Neural crest cell (in vitro differentiated cells): ENCODE measurements around the gene STAU1. TPM values are rescaled to one million over a fixed set of nuclear protein-coding genes. Genes with fewer than 3 reads are reported as not detected.
"Not testable (repeated sequence)": the region's sequence is repeated elsewhere in the genome, so short reads cannot be mapped to it uniquely, and the experiment has no call there.

Source experiments
- DNase-seq: peaks from one replicate; pipeline ENCODE4 v3.0.0; 2021; ENCODE audit warnings: low read depth, mixed read lengths, low spot score
- H3K27ac Mint-ChIP-seq: one replicate; pipeline ENCODE4 v1.8.0; 2021; ENCODE audit warnings: mild to moderate bottlenecking, mixed read lengths; ENCODE audit not compliant: unreplicated experiment
- H3K27me3 Mint-ChIP-seq: 2 replicates; pipeline ENCODE4 v1.8.0; 2021; ENCODE audit warnings: low read depth, mild to moderate bottlenecking, mixed read lengths
- H3K36me3 Mint-ChIP-seq: 2 replicates; pipeline ENCODE4 v1.8.0; 2021; ENCODE audit warnings: low read depth, mild to moderate bottlenecking, mixed read lengths
- H3K4me1 Mint-ChIP-seq: 2 replicates; pipeline ENCODE4 v1.8.0; 2021; ENCODE audit warnings: mixed read lengths
- H3K4me3 Mint-ChIP-seq: one replicate; pipeline ENCODE4 v1.8.0; 2021; ENCODE audit warnings: mild to moderate bottlenecking, mixed read lengths
- H3K9me3 Mint-ChIP-seq: 2 replicates; pipeline ENCODE4 v1.8.0; 2021; ENCODE audit warnings: mixed read lengths
- total RNA-seq: library from RNA; stranded (reverse); gene quantifications from 2 replicates; pipeline ENCODE4 v1.2.1, GENCODE V29; 2021
- TF ChIP-seq, protein P1 (sequence below): fragments of 200-600 bp; sonication (generic); conservative IDR thresholded peaks from 2 replicates; pipeline ENCODE4 v1.5.0; 2021; ENCODE audit warnings: antibody characterized with exemption, mild to moderate bottlenecking

STAU1 gene
- total RNA-seq, 1 donor from 2014 or later: 102 TPM

DNA sequence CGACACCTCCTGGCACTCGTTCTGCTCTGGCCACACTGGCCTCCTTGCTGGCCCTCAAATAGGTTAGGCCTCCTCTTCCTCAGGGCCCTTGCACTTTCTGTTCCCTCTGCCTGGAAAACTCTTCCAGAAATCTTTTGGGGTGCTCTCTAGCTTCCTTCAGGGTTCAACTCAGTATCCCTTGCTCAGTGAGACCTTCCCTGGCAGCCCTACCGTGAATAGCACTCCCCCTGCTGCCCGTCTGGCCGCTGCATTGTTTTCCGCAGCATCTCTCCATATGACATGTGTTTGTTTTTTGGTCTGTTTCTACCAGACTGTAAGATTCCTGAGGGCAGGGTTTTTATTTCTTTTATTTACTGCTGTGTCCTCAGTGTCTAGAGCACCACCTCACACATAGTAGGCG lies 37.8 kb upstream of the STAU1 start:
- Mint-ChIP-seq H3K27ac (no peak overlapping the region), H3K9me3 (no peaks in the 10 kb centered on the region), H3K4me3 (peak overlapping the region; percentile 66), H3K36me3 (peaks cover 11% of the 10 kb centered on the region), H3K27me3 (no peaks in the 10 kb centered on the region), H3K4me1 (peaks cover under 1% of the 10 kb centered on the region)
- DNase-seq: no peak
- TF ChIP-seq, protein P1, sequence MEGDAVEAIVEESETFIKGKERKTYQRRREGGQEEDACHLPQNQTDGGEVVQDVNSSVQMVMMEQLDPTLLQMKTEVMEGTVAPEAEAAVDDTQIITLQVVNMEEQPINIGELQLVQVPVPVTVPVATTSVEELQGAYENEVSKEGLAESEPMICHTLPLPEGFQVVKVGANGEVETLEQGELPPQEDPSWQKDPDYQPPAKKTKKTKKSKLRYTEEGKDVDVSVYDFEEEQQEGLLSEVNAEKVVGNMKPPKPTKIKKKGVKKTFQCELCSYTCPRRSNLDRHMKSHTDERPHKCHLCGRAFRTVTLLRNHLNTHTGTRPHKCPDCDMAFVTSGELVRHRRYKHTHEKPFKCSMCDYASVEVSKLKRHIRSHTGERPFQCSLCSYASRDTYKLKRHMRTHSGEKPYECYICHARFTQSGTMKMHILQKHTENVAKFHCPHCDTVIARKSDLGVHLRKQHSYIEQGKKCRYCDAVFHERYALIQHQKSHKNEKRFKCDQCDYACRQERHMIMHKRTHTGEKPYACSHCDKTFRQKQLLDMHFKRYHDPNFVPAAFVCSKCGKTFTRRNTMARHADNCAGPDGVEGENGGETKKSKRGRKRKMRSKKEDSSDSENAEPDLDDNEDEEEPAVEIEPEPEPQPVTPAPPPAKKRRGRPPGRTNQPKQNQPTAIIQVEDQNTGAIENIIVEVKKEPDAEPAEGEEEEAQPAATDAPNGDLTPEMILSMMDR: no peak

DNA sequence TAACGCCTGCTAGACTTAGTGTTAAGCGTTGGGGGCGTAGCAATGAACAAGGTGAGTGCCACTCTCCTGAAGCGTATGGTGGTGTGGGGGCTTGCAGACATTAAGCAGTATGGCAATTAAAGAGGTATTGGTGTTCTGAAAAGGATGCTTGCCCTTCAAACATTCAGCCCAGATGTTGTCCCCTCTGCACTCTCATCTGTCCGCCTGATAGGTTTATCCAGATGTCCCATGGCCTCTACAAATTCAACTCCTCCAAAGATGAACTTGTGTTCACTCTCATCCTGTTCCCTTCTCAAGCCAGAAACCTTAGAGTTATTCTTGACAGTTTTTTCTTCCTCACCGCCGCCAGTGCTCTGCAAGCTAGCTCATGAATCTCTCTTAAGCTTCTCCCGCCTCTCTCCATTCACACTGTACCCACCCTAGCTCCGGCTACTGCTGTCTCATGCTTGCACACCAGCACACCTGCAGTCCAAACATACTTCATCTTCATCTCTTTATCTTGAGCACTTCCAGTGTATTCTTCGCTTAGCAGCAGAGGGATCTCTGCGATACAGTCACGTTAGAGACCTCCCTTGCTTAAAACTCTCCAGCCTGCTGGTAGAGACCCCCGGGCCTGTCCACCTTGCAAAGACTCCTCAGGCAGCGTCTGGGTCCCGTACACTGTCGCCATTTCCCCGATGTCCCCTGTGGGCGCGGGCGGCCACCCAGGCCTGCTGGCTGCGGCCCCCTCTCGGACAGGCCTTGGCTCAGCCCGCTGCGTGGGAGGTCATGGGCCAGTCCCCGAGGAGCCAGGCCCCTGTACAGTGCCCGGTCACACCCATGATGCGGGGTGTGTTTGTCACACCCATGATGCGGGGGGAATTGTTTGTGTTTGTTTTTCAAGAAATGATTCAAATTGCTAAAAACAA lies 32.0 kb upstream of the STAU1 start:
- DNase-seq: no peak
- Mint-ChIP-seq H3K4me3 (peak overlapping the region; percentile 89), H3K36me3 (peaks cover 3% of the 10 kb centered on the region), H3K9me3 (no peaks in the 10 kb centered on the region), H3K4me1 (peaks cover 26% of the 10 kb centered on the region), H3K27ac (peak overlapping the region; percentile 81), H3K27me3 (no peaks in the 10 kb centered on the region)
- TF ChIP-seq, protein P1: no peak

DNA sequence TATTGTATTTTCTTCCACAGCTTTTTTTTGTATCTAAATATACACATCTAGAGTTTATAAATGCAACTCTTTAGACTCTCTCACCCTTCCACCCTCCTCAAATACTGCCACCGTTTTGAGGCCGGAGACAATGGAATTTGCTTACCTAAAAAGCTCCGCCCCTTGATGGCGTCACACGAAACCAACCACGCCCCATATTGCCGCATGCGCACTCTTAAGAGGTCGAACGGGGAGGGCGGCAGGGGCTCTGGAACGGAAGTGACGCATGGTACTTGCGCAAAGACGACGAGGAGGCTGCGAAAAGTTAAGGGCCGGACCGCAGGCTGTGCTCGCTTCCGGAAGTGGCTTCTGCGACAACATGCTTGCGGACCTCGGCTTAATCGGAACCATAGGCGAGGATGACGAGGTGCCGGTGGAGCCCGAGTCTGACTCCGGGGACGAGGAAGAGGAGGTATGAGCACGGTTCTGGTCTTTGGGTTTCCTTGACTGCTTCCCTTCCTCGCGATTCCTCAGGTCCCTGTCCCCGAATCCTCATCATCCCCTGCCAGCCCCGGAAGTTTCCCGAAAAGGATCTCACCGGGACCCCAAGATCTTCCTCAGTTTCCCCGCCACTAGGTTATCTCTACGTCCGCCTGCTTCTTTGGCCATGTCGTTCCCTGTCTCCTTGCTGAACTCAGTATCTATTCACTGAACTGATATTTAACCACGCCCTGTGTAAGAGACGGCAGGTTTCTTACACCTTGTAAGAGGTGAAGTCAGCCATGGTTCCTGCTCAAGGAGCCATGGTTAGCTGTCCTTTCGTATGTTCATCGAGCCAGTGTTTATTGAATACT lies 31.2 kb upstream of the STAU1 start, which contains the start of gene DDX27:
Gene DDX27, plus strand, starts transcription at position 326 of the 833 bp plus-strand sequence. Its CDS starts 33 bp downstream, at position 359.
- H3K4me3 Mint-ChIP-seq: peak within 1 kb of the TSS; percentile 89
- TF ChIP-seq, protein P1: no peak
- H3K4me1 Mint-ChIP-seq: peaks cover 26% of the 10 kb centered on the region
- no peaks in the 10 kb centered on the region for H3K9me3 Mint-ChIP-seq
- peaks cover 3% of the 10 kb centered on the region for H3K36me3 Mint-ChIP-seq
- H3K27ac Mint-ChIP-seq: peak within 1 kb of the TSS; percentile 81
- DNase-seq: peak; percentile 95
- no peaks in the 10 kb centered on the region for H3K27me3 Mint-ChIP-seq

DNA sequence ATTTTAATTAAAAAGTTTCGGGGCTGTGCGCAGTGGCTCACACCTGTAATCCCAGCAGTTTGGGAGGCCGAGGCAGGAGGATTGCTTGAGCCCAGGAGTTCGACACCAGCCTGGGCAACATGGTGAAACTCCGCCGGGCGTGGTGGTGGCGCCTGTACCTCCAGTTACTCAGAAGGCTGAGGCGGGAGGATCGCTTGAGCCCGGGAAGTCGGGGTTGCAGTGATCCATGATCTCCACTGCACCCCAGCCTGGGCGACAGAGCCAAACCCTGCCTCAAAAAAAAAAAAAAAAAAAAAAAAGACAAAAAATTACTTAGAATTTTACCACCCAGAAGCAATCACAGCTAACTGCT lies 30.6 kb upstream of the STAU1 start:
- not testable (repeated sequence) for DNase-seq, H3K27me3 Mint-ChIP-seq, H3K9me3 Mint-ChIP-seq, H3K36me3 Mint-ChIP-seq
- Mint-ChIP-seq H3K27ac (peak overlapping the region; percentile 63), H3K4me3 (peak overlapping the region; percentile 89), H3K4me1 (peaks cover 26% of the 10 kb centered on the region)

DNA sequence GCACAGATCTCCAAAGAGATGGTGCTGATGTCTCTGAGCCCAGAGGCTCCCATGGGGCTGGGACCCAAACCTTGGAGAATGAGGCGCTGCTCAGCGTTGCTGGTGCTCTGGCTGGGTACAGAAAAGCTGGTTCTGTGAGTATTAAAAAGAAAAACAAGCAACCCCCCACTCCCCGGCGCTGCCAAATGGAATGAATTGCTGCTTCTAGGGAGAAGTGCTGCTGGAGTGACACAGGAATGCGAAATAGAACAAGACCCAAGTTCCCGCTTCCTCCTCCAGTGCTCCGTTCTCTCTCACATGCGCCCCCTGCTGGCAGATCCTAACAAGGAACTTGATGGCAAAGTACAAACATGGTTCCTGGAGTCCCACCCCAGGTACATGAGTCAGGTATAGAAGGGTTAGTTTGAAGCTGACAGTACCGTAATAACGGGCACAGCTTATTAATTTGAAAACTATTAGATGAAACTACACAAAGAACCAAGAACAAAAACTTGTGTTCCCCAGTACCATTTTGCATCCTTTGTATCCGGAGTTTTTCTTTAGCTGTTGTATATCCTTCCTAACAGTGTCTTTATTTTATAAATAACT lies 29.0 kb upstream of the STAU1 start:
- H3K27me3 Mint-ChIP-seq: no peaks in the 10 kb centered on the region
- H3K36me3 Mint-ChIP-seq: no peaks in the 10 kb centered on the region
- H3K4me1 Mint-ChIP-seq: peaks cover 26% of the 10 kb centered on the region
- peak overlapping the region; percentile 88 for H3K4me3 Mint-ChIP-seq
- no peaks in the 10 kb centered on the region for H3K9me3 Mint-ChIP-seq
- TF ChIP-seq, protein P1: peak; percentile 94
- DNase-seq: peak; percentile 98
- H3K27ac Mint-ChIP-seq: peak overlapping the region; percentile 80
